AG04449 (cell line): Measurements from ENCODE around the gene RBBP8.

Source experiments
- CTCF ChIA-PET: fragments of 350-600 bp; formaldehyde crosslinking; extraction: SDS; loops from one replicate; lab custom pipeline; 2021; ENCODE audit warnings: antibody characterized with exemption; lab: Yijun Ruan, JAX
- POLR2A ChIA-PET: fragments of 400-600, 350-600 bp; formaldehyde crosslinking; extraction: SDS; loops from one replicate; lab custom pipeline; 2020; ENCODE audit warnings: antibody characterized with exemption, inconsistent platforms; lab: Yijun Ruan, JAX
- DNase-seq: peaks from one replicate; pipeline ENCODE4 v3.0.0-alpha.2; 2010; ENCODE audit warnings: low read depth, low spot score
- H3K4me3 ChIP-seq: 2 replicates; pipeline ENCODE4 v1.5.1; 2011; ENCODE audit warnings: low read depth, mild to moderate bottlenecking, control low read depth, low read length
- CTCF ChIP-seq: IDR thresholded peaks from one replicate; pipeline ENCODE4 v1.5.1; 2011; ENCODE audit warnings: mild to moderate bottlenecking, moderate library complexity, low read length, control low read depth, inconsistent platforms; ENCODE audit not compliant: insufficient read depth; ENCODE audit errors: missing control alignments

Gene RBBP8

GRCh38 chr18:22934789-22935188, 1.7 kb downstream of the RBBP8 start:
- H3K4me3 ChIP-seq: no peak overlapping the region
- TF ChIP-seq CTCF: no peak
- POLR2A ChIA-PET: no interaction called here
- DNase-seq: no peak
- CTCF ChIA-PET: interaction anchor here (1.5 kb wide), 1 partner anchor 9 kb away, joined by 4 read pairs; no protein-coding TSS in a partner anchor

- no peak for DNase-seq
- ChIA-PET POLR2A (no interaction called here), CTCF (interaction anchor here (1.5 kb wide), 1 partner anchor 8 kb away, joined by 4 read pairs; no protein-coding TSS in a partner anchor)
- H3K4me3 ChIP-seq: no peak overlapping the region
- TF ChIP-seq CTCF: no peak
These were observed 2.3 kb downstream of the RBBP8 start for GRCh38 chr18:22935431-22935830.

GRCh38 chr18:22936515-22936914, 3.4 kb downstream of the RBBP8 start:
- no peak for DNase-seq
- ChIA-PET POLR2A (no interaction called here), CTCF (no interaction called here)
- TF ChIP-seq CTCF: no peak
- H3K4me3 ChIP-seq: no peak overlapping the region

- no peak overlapping the region for H3K4me3 ChIP-seq
- ChIA-PET CTCF (interaction anchor here (0.9 kb wide), 1 partner anchor 8 kb away, joined by 3 read pairs; no protein-coding TSS in a partner anchor), POLR2A (no interaction called here)
- DNase-seq: no peak
- no peak for TF ChIP-seq CTCF
These were observed 6.5 kb downstream of the RBBP8 start for GRCh38 chr18:22939649-22940048.

- TF ChIP-seq CTCF: no peak
- POLR2A ChIA-PET: no interaction called here
- CTCF ChIA-PET: interaction anchor here (1.7 kb wide), 1 partner anchor 9 kb away, joined by 4 read pairs; no protein-coding TSS in a partner anchor
These were observed 10.7 kb downstream of the RBBP8 start for GRCh38 chr18:22943847-22944246.

GRCh38 chr18:22946217-22946616, 13.1 kb downstream of the RBBP8 start:
- H3K4me3 ChIP-seq: no peak overlapping the region
- TF ChIP-seq CTCF: no peak
- ChIA-PET POLR2A (no interaction called here), CTCF (interaction anchor here (0.6 kb wide), 1 partner anchor 9 kb away, joined by 3 read pairs; no protein-coding TSS in a partner anchor)
- no peak for DNase-seq

More at GRCh38 chr18:22943847-22944246, 10.7 kb downstream of the RBBP8 start:
- no peak for DNase-seq
- no peak overlapping the region for H3K4me3 ChIP-seq
